GM12891 (cell line): ENCODE data around the gene FARP2.
"Not testable (repeated sequence)": the region's sequence is repeated elsewhere in the genome, so short reads cannot be mapped to it uniquely, and the experiment has no call there.

Experiments used
- PAX5 ChIP-seq: IDR thresholded peaks from 2 replicates; pipeline ENCODE4 v1.6.1; 2011; ENCODE audit warnings: low read length, moderate library complexity, mild to moderate bottlenecking; ENCODE audit not compliant: insufficient read depth, severe bottlenecking
- POLR2A ChIP-seq: IDR thresholded peaks from 2 replicates; pipeline ENCODE4 v1.6.1; 2011; ENCODE audit warnings: low read depth, low read length, control low read depth
- POLR2AphosphoS5 ChIP-seq: IDR thresholded peaks from 2 replicates; pipeline ENCODE4 v1.6.1; 2011; ENCODE audit warnings: low read depth, low read length, control low read depth

GRCh38 chr2:241525818-241526780 is 170.0 kb downstream of the FARP2 start:
- not testable (repeated sequence) for TF ChIP-seq POLR2AphosphoS5, POLR2A, PAX5
